Thyroid gland (tissue), 4 donors: Measurements from ENCODE around the gene UCK2. TPM values are rescaled to one million over a fixed set of nuclear protein-coding genes. Genes with fewer than 3 reads are reported as not detected.

ENCODE experiments used
- DNase-seq, 2 donors: peaks; one replicate each; pipeline ENCODE4 v3.0.0-alpha.2; 2019
- H3K27ac ChIP-seq, 3 donors: fragments of 200-600 bp; sonication (generic); 1 replicate in 2 of 3; 2 replicates in 1 of 3; pipeline ENCODE4 v1.5.1; 2016 to 2019; ENCODE audit warnings: mild to moderate bottlenecking in 1 of 3, moderate library complexity in 1 of 3
- H3K27me3 ChIP-seq: fragments of 200-600 bp; sonication (generic); one replicate; pipeline ENCODE4 v1.5.1; 2019
- H3K36me3 ChIP-seq, 2 donors: fragments of 200-600 bp; sonication (generic); one replicate each; pipeline ENCODE4 v1.5.1; 2016 to 2019
- H3K4me1 ChIP-seq, 2 donors: fragments of 200-600 bp; sonication (generic); one replicate each; pipeline ENCODE4 v1.5.1; 2017 to 2019
- H3K4me3 ChIP-seq, 3 donors: fragments of 200-600 bp; sonication (generic); replicated peaks in 1 of 3; 1 replicate in 2 of 3; 2 replicates in 1 of 3; pipeline ENCODE4 v1.5.1; 2016; ENCODE audit warnings: mild to moderate bottlenecking in 1 of 3
- H3K9me3 ChIP-seq: fragments of 200-600 bp; sonication (generic); one replicate; pipeline ENCODE4 v1.5.1; 2017
- CTCF ChIP-seq, 6 experiments: fragments of 200-600 bp in 3 of 6; fragments of 450-650 bp in 3 of 6; sonication (generic) in 3 of 6; IDR thresholded peaks; one replicate each; pipeline ENCODE4 v1.5.1; 2016 to 2019; ENCODE audit warnings: antibody characterized with exemption in 6 of 6, mild to moderate bottlenecking in 2 of 6, inconsistent platforms in 1 of 6, moderate library complexity in 1 of 6
- POLR2A ChIP-seq, 2 donors: fragments of 450-650 bp; IDR thresholded peaks; one replicate each; pipeline ENCODE4 v1.6.1; 2017; ENCODE audit warnings: antibody characterized with exemption in 2 of 2, mild to moderate bottlenecking in 2 of 2, moderate library complexity in 1 of 2
- WGBS, 2 donors: methylation state at CpG; one replicate each; pipeline ENCODE4 v1.1.5; 2017; 5-methylcytosine and 5-hydroxymethylcytosine counted together
- intact Hi-C: fragments of 100-400 bp; cut with DNase I; formaldehyde crosslinking; loops from one replicate; pipeline ENCODE4 v1.15.1; 2023
- total RNA-seq, 4 donors: library from RNA; depleted of rRNA; stranded (reverse); fragments of >200 nt; gene quantifications; one replicate each; pipeline ENCODE4 v1.2.3, GENCODE V29; 2016

UCK2 gene
- total RNA-seq, 4 donors from 2014 or later, result 15.9 to 21.0 (median 19.3) TPM

DNA sequence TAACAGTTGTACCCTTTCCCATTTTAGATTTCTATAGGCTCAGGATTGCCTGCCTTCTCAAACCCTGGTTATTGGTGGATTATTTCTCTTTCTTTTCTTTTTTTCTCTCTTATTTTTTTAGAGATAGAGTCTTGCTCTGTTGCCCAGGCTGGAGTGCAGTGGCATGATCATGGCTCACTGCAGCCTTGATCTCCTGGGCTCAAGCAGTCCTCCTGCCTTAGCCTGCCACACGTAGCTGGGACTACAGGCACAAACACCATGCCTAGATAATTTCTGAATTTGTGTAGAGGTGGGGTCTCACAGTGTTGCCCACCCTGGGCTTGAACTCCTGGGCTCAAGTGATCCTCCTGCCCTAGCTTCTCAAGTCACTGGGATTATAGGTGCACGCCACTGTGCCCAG, 58.8 kb downstream of the UCK2 start:
- intact Hi-C loops, result no loop called here
- H3K27me3 ChIP-seq, result no peaks in the 10 kb centered on the region
- no peaks in the 10 kb centered on the region for H3K36me3 ChIP-seq
- no peaks in the 10 kb centered on the region for H3K9me3 ChIP-seq
- H3K27ac ChIP-seq, result no peak overlapping the region
- DNase-seq, result no peak
- WGBS, 2 donors, result 90 to 94% methylated on average over 2 of the region's 2 CpGs
- no peak overlapping the region for H3K4me3 ChIP-seq
- no peak for TF ChIP-seq CTCF (IDR thresholded peaks at IDR 0.05)
- TF ChIP-seq POLR2A (IDR thresholded peaks at IDR 0.05), result no peak
- peaks cover 17 to 18% of the 10 kb centered on the region in 2 donors for H3K4me1 ChIP-seq

- Histone ChIP-seq H3K27ac (peak overlapping the region in 1 of 3 donors; percentile 39), H3K27me3 (no peaks in the 10 kb centered on the region), H3K36me3 (no peaks in the 10 kb centered on the region), H3K4me1 (peaks cover 18 to 23% of the 10 kb centered on the region in 2 donors), H3K9me3 (no peaks in the 10 kb centered on the region), H3K4me3 (no peak overlapping the region)
- no peak for DNase-seq
- WGBS, 2 donors, result 95 to 97% methylated on average over 2 of the region's 2 CpGs
- no peak for TF ChIP-seq POLR2A (IDR thresholded peaks at IDR 0.05)
- no peak for TF ChIP-seq CTCF (IDR thresholded peaks at IDR 0.05)
- intact Hi-C loops, result no loop called here
Measured at GRCh38 chr1:165886983-165887382, 59.6 kb downstream of the UCK2 start.

- intact Hi-C loops, result no loop called here
Measured at GRCh38 chr1:165887877-165888551, 60.6 kb downstream of the UCK2 start.

GRCh38 chr1:165888552-165888920, 61.1 kb downstream of the UCK2 start:
- Histone ChIP-seq H3K4me3 (no peak overlapping the region), H3K27me3 (no peaks in the 10 kb centered on the region), H3K27ac (peak overlapping the region; percentile 26 to 39 (median 28)), H3K9me3 (no peaks in the 10 kb centered on the region), H3K4me1 (peaks cover 18 to 23% of the 10 kb centered on the region in 2 donors), H3K36me3 (no peaks in the 10 kb centered on the region)
- no peak for DNase-seq
- TF ChIP-seq CTCF (IDR thresholded peaks at IDR 0.05), result no peak
- TF ChIP-seq POLR2A (IDR thresholded peaks at IDR 0.05), result no peak
- intact Hi-C loops, result no loop called here
- WGBS, 2 donors, result 97 to 98% methylated on average over 4 of the region's 4 CpGs

More at GRCh38 chr1:165887877-165888551, 60.6 kb downstream of the UCK2 start:
- 35 to 49% methylated on average over 8 of the region's 8 CpGs for WGBS, 2 donors
- H3K9me3 ChIP-seq, result no peaks in the 10 kb centered on the region
- peak; percentile 62 to 81 for DNase-seq
- TF ChIP-seq CTCF (IDR thresholded peaks at IDR 0.05), result no peak
- TF ChIP-seq POLR2A (IDR thresholded peaks at IDR 0.05), result no peak
- peaks cover 18 to 23% of the 10 kb centered on the region in 2 donors for H3K4me1 ChIP-seq
- no peaks in the 10 kb centered on the region for H3K36me3 ChIP-seq
- peak overlapping the region; percentile 26 to 39 (median 28) for H3K27ac ChIP-seq
- H3K27me3 ChIP-seq, result no peaks in the 10 kb centered on the region
- no peak overlapping the region for H3K4me3 ChIP-seq

- 71 to 86% methylated on average over 1 of the region's 1 CpG for WGBS, 2 donors
- Histone ChIP-seq H3K4me1 (peaks cover 12 to 18% of the 10 kb centered on the region in 2 donors), H3K27me3 (no peaks in the 10 kb centered on the region), H3K9me3 (no peaks in the 10 kb centered on the region), H3K36me3 (no peaks in the 10 kb centered on the region), H3K4me3 (no peak overlapping the region), H3K27ac (peak overlapping the region in 1 of 3 donors; percentile 34)
- intact Hi-C loops, result no loop called here
- peak; percentile 47 to 55 for DNase-seq
- TF ChIP-seq POLR2A (IDR thresholded peaks at IDR 0.05) (no peak), CTCF (IDR thresholded peaks at IDR 0.05) (no peak)
Measured at GRCh38 chr1:165890684-165891083, 63.3 kb downstream of the UCK2 start.
